ENCODE data around the gene ADAMTSL1.

ADAMTSL1 gene

DNA sequence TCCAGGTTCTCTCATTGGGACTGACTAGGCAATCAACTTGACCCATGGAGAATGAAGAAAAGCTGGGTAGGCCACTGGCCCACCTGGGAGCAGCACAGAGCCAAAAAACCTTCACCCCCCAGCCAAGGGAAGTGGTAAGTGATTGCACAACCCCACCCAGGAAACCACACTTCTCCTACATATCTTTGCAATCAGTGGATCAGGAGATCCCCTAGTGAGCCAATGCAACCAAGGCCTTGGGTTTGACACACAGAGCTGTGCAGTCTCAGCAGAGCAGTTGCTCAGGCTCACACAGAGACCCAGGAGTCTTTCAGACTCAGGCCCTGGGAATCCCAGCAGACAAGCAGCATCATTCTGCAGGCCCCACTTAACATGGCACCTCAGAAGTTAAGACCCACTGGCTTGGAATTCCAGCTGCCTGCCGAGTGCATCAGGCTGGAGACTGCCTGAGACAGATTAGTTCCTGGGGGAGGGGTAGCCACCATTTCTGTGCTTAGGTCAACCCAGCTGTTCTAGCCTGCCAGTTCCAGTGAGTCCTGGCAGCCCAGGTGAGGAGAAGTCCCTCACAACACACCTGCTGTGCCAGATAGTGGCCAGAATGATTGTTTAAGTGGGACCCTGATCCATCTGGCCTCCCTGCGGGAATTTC, 422.7 kb downstream of the ADAMTSL1 start:
- no peak overlapping the region for H3K4me3 ChIP-seq (ENCODE audit: low read depth, low read length)
- TF ChIP-seq, protein P1, sequence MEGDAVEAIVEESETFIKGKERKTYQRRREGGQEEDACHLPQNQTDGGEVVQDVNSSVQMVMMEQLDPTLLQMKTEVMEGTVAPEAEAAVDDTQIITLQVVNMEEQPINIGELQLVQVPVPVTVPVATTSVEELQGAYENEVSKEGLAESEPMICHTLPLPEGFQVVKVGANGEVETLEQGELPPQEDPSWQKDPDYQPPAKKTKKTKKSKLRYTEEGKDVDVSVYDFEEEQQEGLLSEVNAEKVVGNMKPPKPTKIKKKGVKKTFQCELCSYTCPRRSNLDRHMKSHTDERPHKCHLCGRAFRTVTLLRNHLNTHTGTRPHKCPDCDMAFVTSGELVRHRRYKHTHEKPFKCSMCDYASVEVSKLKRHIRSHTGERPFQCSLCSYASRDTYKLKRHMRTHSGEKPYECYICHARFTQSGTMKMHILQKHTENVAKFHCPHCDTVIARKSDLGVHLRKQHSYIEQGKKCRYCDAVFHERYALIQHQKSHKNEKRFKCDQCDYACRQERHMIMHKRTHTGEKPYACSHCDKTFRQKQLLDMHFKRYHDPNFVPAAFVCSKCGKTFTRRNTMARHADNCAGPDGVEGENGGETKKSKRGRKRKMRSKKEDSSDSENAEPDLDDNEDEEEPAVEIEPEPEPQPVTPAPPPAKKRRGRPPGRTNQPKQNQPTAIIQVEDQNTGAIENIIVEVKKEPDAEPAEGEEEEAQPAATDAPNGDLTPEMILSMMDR (conservative IDR thresholded peaks at IDR 0.05; ENCODE audit: low read depth, low read length): no peak
- DNase-seq (ENCODE audit: low read depth): no peak

DNA sequence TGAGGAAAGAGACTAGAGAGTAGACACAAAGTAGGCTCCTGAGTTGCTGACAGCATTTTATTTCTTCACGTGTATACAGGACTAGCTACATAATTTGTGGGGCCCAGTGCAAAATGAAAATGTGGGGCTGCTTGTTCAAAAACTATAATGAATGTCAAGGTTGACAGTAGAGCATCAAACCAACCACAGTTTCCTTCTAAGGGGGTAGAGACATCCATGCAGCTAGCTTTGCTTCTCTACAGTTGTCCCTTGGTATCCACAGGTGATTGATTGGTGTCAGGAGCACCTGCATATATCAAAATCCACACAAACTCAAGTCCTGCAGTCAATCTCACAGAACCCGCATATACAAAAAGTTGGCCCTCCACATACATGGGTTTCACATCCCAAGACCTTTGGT, 429.5 kb downstream of the ADAMTSL1 start:
- no peak for DNase-seq (ENCODE audit: low read depth)
- H3K4me3 ChIP-seq (ENCODE audit: low read depth, low read length): no peak overlapping the region
- TF ChIP-seq, protein P1 (conservative IDR thresholded peaks at IDR 0.05; ENCODE audit: low read depth, low read length): no peak

DNA sequence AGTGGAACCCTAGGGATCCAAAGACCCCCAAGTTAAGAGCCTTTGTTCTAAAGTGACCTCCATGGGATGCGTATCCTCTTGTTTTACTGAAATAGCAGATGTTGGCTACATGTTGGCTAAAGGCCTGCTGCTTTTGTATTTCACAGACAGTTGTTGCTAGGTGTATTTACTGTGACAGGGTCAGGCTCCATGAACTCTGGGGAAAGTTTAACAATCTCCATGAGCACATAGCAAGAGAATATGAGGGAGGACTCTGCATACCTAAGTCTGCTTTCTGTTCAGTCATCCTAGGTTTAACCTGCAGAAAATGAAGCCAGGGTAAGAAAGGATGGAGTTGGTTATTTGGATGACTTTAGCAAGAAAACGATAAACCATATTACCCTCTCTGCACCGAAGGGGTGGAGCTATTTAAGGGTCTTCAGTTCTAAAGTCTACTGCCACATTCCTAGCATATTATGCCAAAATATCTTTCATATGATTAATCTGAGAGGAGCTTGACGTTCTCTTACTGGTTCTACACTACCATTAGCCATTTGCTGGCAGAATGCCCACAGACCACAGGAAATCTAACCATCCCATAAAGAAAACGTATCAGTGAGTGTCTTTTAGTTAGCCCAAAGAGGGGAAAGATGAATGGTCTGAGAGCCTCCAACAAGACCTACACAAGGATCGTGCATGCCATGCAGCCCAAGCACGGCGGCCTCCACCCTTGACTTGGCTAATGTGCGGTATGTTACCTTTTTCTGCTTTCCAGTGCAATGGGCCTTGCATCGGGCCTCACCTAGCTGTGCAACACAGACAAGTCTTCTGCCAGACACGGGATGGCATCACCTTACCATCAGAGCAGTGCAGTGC, 431.3 kb downstream of the ADAMTSL1 start:
- H3K4me3 ChIP-seq (ENCODE audit: low read depth, low read length): no peak overlapping the region
- TF ChIP-seq, protein P1 (conservative IDR thresholded peaks at IDR 0.05; ENCODE audit: low read depth, low read length): no peak
- DNase-seq (ENCODE audit: low read depth): peak; percentile 84

DNA sequence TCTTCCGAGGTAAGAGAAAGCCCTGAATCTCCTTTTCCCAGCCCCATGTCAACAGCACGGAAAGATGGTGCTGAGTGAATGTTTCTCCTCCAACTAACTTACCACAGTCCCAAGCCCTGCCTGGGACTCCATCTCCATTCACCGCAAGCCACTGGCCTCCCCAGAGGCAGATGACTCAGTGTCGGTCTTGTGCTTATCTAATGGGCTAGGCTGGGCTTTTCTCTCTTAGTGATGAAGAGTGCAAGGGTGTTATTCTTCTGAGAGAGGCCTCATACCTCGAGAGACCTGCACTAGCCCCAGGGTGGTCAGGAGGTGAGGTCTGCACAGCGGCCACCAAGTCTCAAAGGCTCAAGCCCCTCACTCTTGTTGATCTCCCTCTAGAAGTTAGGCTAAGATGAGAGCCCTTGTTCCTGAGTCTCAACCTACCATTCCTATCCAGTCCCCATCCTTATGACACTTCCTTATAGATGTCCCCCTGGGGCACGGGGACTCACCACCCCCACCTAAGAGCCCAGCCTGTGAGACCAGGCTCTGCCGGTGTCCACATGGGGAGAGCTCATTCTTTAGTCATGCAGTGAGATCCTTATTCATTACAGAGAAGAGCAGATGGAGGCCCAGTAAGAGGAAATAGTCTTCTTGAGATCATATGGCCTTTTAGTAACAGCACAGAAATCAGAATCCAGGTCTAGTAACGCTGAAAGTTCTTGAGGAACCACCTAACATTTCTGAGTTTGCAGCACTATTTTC, 432.1 kb downstream of the ADAMTSL1 start:
- DNase-seq (ENCODE audit: low read depth): peak; percentile 50

DNA sequence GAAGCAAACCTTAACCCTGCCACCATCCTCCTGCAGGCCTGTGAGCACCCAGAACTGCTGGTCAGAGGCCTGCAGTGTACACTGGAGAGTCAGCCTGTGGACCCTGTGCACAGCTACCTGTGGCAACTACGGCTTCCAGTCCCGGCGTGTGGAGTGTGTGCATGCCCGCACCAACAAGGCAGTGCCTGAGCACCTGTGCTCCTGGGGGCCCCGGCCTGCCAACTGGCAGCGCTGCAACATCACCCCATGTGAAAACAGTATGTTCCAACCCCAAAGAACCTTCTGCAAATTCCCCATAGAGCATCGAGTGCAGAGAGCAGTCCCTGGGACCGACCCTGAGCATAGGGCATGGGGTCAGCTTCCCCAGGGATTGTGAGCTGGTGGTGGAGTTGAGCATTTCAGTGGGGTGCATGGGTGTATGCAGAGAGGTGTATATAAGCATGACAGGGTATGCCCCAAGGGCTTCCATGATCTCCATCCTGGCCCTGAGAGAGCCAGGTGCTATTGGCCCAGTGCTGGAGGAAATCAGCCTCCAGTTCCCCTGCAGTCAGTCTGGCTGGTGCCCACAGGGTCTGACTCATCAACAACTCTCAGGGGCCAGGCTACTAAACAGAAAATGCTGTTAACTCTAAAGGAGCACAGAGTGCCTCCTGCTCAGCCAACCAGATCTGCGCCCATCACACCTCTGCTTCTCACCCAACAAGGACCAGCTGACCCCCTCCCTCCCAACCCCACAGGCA, 432.9 kb downstream of the ADAMTSL1 start:
- no peak overlapping the region for H3K4me3 ChIP-seq (ENCODE audit: low read depth, low read length)
- DNase-seq (ENCODE audit: low read depth): peak; percentile 71
- TF ChIP-seq, protein P1 (conservative IDR thresholded peaks at IDR 0.05; ENCODE audit: low read depth, low read length): no peak

More for the DNA sequence above, 432.1 kb downstream of the ADAMTSL1 start:
- no peak overlapping the region for H3K4me3 ChIP-seq (ENCODE audit: low read depth, low read length)
- TF ChIP-seq, protein P1 (conservative IDR thresholded peaks at IDR 0.05; ENCODE audit: low read depth, low read length): no peak

DNA sequence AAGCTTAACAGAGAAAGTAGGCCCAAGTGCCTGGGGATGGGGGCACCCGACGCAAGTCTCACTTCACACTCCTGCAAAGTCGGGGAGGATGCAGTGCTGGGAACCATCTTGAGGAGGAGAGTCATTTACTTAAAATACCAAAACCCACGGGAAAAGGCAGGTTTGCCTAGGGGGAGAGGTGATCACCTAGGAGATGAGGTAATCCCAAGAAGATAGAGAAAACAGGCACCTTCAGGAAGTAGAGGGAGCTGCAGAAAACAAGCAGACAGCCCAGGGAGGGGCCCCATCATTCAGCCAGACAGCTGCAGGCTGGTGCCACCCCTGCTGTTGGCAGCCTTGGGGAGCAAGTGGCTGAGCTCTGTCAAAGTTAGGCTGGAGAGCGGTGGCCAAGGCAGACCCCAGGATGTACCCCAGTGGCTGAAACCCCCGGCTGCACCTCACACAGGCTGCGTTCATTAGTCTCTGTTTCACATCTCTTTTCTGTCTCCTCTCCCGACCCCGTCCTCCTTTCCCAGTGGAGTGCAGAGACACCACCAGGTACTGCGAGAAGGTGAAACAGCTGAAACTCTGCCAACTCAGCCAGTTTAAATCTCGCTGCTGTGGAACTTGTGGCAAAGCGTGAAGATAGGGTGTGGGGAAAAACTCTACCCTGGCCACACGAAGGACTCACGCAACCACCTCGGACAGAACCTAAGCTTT, 434.1 kb downstream of the ADAMTSL1 start:
- H3K4me3 ChIP-seq (ENCODE audit: low read depth, low read length): no peak overlapping the region
- TF ChIP-seq, protein P1 (conservative IDR thresholded peaks at IDR 0.05; ENCODE audit: low read depth, low read length): no peak
- no peak for DNase-seq (ENCODE audit: low read depth)
